HG02840 (cell line): ENCODE data around the gene LYRM4.

Source experiments
- ATAC-seq: cut with Tn5 transposase; IDR thresholded peaks from one replicate; pipeline ENCODE4 v1.9.1; 2021; ENCODE audit warnings: mild to moderate bottlenecking, moderate library complexity, moderate number of reproducible peaks; ENCODE audit not compliant: unreplicated experiment, low FRiP score

LYRM4 gene

GRCh38 chr6:5151360-5151954 lies 109.3 kb downstream of the LYRM4 start:
- no peak for ATAC-seq

- no peak for ATAC-seq
These were observed 110.1 kb downstream of the LYRM4 start for GRCh38 chr6:5150551-5151075.

- no peak for ATAC-seq
These were observed 110.9 kb downstream of the LYRM4 start for GRCh38 chr6:5149891-5150290.

GRCh38 chr6:5149159-5149704 lies 111.5 kb downstream of the LYRM4 start:
- no peak for ATAC-seq

GRCh38 chr6:5146398-5146797 lies 114.4 kb downstream of the LYRM4 start:
- ATAC-seq = no peak

- no peak for ATAC-seq
These were observed 117.0 kb downstream of the LYRM4 start for GRCh38 chr6:5143634-5144311.

GRCh38 chr6:5142915-5143314 lies 117.8 kb downstream of the LYRM4 start:
- no peak for ATAC-seq

- no peak for ATAC-seq
These were observed 118.6 kb downstream of the LYRM4 start for GRCh38 chr6:5142131-5142530.

GRCh38 chr6:5141046-5141445 lies 119.7 kb downstream of the LYRM4 start:
- ATAC-seq = no peak

- no peak for ATAC-seq
These were observed 120.7 kb downstream of the LYRM4 start for GRCh38 chr6:5139828-5140771.

- ATAC-seq = no peak
These were observed 121.5 kb downstream of the LYRM4 start for GRCh38 chr6:5138995-5139827.

GRCh38 chr6:5136851-5137250 lies 123.9 kb downstream of the LYRM4 start:
- ATAC-seq = no peak

- no peak for ATAC-seq
These were observed 124.9 kb downstream of the LYRM4 start for GRCh38 chr6:5135788-5136376.

GRCh38 chr6:5133943-5134342 lies 126.8 kb downstream of the LYRM4 start:
- ATAC-seq = no peak

GRCh38 chr6:5132731-5133130 lies 128.0 kb downstream of the LYRM4 start:
- peak; percentile 80 for ATAC-seq

- no peak for ATAC-seq
These were observed 130.4 kb downstream of the LYRM4 start for GRCh38 chr6:5130135-5130866.

- ATAC-seq = no peak
These were observed 132.4 kb downstream of the LYRM4 start for GRCh38 chr6:5128351-5128750.

- ATAC-seq = no peak
These were observed 133.6 kb downstream of the LYRM4 start for GRCh38 chr6:5127106-5127687.
